Endothelial cell of umbilical vein (primary cell): ENCODE data around the gene ABHD10. TPM values are rescaled to one million over a fixed set of nuclear protein-coding genes. Genes with fewer than 3 reads are reported as not detected.

Source experiments
- BruUV-seq: library from RNA; stranded (reverse); fragments of 400-500 nt; replicated peaks from 2 replicates; lab custom pipeline; 2021; lab: Mats Ljungman, UMichigan
- CTCF ChIA-PET: fragments of 300-600, 350-600 bp; sonication (Branson Sonifier 250); formaldehyde crosslinking; loops from one replicate; lab custom pipeline; 2021; ENCODE audit warnings: antibody characterized with exemption, inconsistent platforms; lab: Charles Lee
- POLR2A ChIA-PET: fragments of 300-600, 350-600 bp; sonication (Branson Sonifier 250); formaldehyde crosslinking; loops from one replicate; lab custom pipeline; 2021; ENCODE audit warnings: antibody characterized with exemption, inconsistent platforms; lab: Charles Lee
- DNase-seq: peaks from one replicate; pipeline ENCODE4 v3.0.0-alpha.2; 2011; ENCODE audit warnings: low read depth, low spot score
- FAIRE-seq: peaks from 2 replicates; lab custom pipeline; 2011; peaks lifted over from hg19 to GRCh38; lab: Jason Lieb, UNC
- H2AFZ ChIP-seq: 2 replicates; pipeline ENCODE4 v1.6.0; 2012; ENCODE audit warnings: low read depth, low read length, control low read depth, inconsistent platforms
- H3K27ac ChIP-seq: 2 replicates; pipeline ENCODE4 v1.5.1; 2011; ENCODE audit warnings: low read depth, mild to moderate bottlenecking, control low read depth, low read length, moderate library complexity; ENCODE audit not compliant: insufficient read depth
- H3K27me3 ChIP-seq, 2 experiments: 2 replicates each; pipeline versions ENCODE4 v1.6.0 to v1.6.1; 2011; ENCODE audit warnings: low read length in 2 of 2, mixed read lengths in 1 of 2; ENCODE audit not compliant: control insufficient read depth in 2 of 2, insufficient read depth in 2 of 2
- H3K36me3 ChIP-seq, 2 experiments: 2 replicates in 1 of 2; 3 replicates in 1 of 2; pipeline ENCODE4 v1.5.1; 2011; ENCODE audit warnings: low read length in 2 of 2, mild to moderate bottlenecking in 1 of 2, moderate library complexity in 1 of 2; ENCODE audit not compliant: control insufficient read depth in 2 of 2, insufficient read depth in 2 of 2; ENCODE audit errors: extremely low read depth in 1 of 2
- H3K4me1 ChIP-seq: 3 replicates; pipeline ENCODE4 v1.5.1; 2011; ENCODE audit warnings: mild to moderate bottlenecking, low read length; ENCODE audit not compliant: control insufficient read depth, insufficient read depth; ENCODE audit errors: extremely low read depth
- H3K4me2 ChIP-seq: 2 replicates; pipeline ENCODE4 v1.6.1; 2011; ENCODE audit warnings: low read length, control low read depth, mixed read lengths; ENCODE audit not compliant: insufficient read depth
- H3K4me3 ChIP-seq, 3 experiments: fragments of 200-600 bp in 1 of 3; sonication (generic), shearing (Covaris generic) in 1 of 3; replicated peaks in 1 of 3; 2 replicates each; pipeline ENCODE4 v1.5.1; 2011 to 2016; ENCODE audit warnings: control low read depth in 3 of 3, low read length in 3 of 3, mild to moderate bottlenecking in 2 of 3, inconsistent platforms in 1 of 3, low read depth in 1 of 3, moderate library complexity in 1 of 3; ENCODE audit not compliant: insufficient read depth in 1 of 3
- H3K79me2 ChIP-seq: 2 replicates; pipeline ENCODE4 v1.6.0; 2012; ENCODE audit warnings: low read length, inconsistent platforms; ENCODE audit not compliant: control insufficient read depth, insufficient read depth
- H3K9ac ChIP-seq: replicated peaks from 2 replicates; pipeline ENCODE3; 2011; ENCODE audit warnings: low read length, control low read depth; ENCODE audit not compliant: insufficient read depth; ENCODE audit errors: extremely low read depth
- H3K9me1 ChIP-seq: replicated peaks from 3 replicates; pipeline ENCODE4 v1.6.0; 2011; ENCODE audit warnings: mild to moderate bottlenecking, low read length; ENCODE audit not compliant: control insufficient read depth, insufficient read depth; ENCODE audit errors: extremely low read depth
- H3K9me3 ChIP-seq: replicated peaks from 2 replicates; pipeline ENCODE4 v1.5.1; 2012; ENCODE audit warnings: low read length, inconsistent platforms; ENCODE audit not compliant: control insufficient read depth, insufficient read depth
- H4K20me1 ChIP-seq: replicated peaks from 2 replicates; pipeline ENCODE3; 2011; ENCODE audit warnings: mild to moderate bottlenecking, low read length; ENCODE audit not compliant: control insufficient read depth, insufficient read depth; ENCODE audit errors: extremely low read depth
- CTCF ChIP-seq, 2 donors: IDR thresholded peaks; 1 replicate in 1 of 2; 2 replicates in 1 of 2; pipeline ENCODE4 v1.5.1; 2011; ENCODE audit warnings: low read length in 2 of 2, mild to moderate bottlenecking in 2 of 2, moderate library complexity in 2 of 2, control low read depth in 1 of 2, inconsistent platforms in 1 of 2, low read depth in 1 of 2; ENCODE audit not compliant: insufficient read depth in 1 of 2; ENCODE audit errors: extremely low read depth in 1 of 2
- EZH2 ChIP-seq: IDR thresholded peaks from 2 replicates; pipeline ENCODE4 v1.6.1; 2012; ENCODE audit warnings: borderline replicate concordance, low read depth, mild to moderate bottlenecking, moderate library complexity, low read length, inconsistent platforms; ENCODE audit not compliant: severe bottlenecking
- FOS ChIP-seq: IDR thresholded peaks from 2 replicates; pipeline ENCODE4 v1.6.1; 2011; ENCODE audit warnings: mild to moderate bottlenecking, low read length, moderate library complexity, borderline replicate concordance; ENCODE audit not compliant: insufficient read depth
- GATA2 ChIP-seq: IDR thresholded peaks from 2 replicates; pipeline ENCODE4 v1.7.0; 2011; ENCODE audit warnings: low read depth, mild to moderate bottlenecking, moderate library complexity, mixed read lengths, low read length; ENCODE audit not compliant: insufficient read length, insufficient read depth
- JUN ChIP-seq: IDR thresholded peaks from 2 replicates; pipeline ENCODE4 v1.6.1; 2011; ENCODE audit warnings: borderline replicate concordance, low read depth; ENCODE audit not compliant: insufficient read length, insufficient read depth
- MAX ChIP-seq: IDR thresholded peaks from 2 replicates; pipeline ENCODE4 v1.6.1; 2011; ENCODE audit not compliant: insufficient read depth, insufficient read length
- MYC ChIP-seq: IDR thresholded peaks from one replicate; pipeline ENCODE4 v1.6.1; 2011; ENCODE audit warnings: mild to moderate bottlenecking, low read depth, low read length
- POLR2A ChIP-seq: IDR thresholded peaks from 2 replicates; pipeline ENCODE4 v1.6.1; 2012; ENCODE audit warnings: low read depth, mild to moderate bottlenecking, control low read depth, low read length
- POLR2AphosphoS5 ChIP-seq: IDR thresholded peaks from 2 replicates; pipeline ENCODE4 v1.6.1; 2012; ENCODE audit warnings: low read depth, mild to moderate bottlenecking, control low read depth, low read length, moderate library complexity; ENCODE audit not compliant: insufficient read depth
- dilution Hi-C: fragments of 300-500 bp; cut with MboI; formaldehyde crosslinking; loops from one replicate; pipeline ENCODE4 v1.15.0; 2019; ENCODE audit warnings: low sequenced_read_pairs; ENCODE audit not compliant: extremely low pct_ligation_motif_present
- intact Hi-C: fragments of 100-400 bp; cut with micrococcal nuclease; formaldehyde crosslinking; loops from one replicate; pipeline ENCODE4 v1.10.0; 2022
- polyA plus RNA-seq, 4 experiments: library from polyadenylated mRNA; depleted of rRNA in 3 of 4; stranded (reverse) in 3 of 4; unstranded in 1 of 4; fragments of >200 nt; gene quantifications; 2 replicates each; pipeline versions ENCODE4 v1.2.1 to v1.2.3, GENCODE V29; 2011 to 2012; ENCODE audit warnings: missing spikeins in 1 of 4
- total RNA-seq: library from RNA; stranded (reverse); gene quantifications from 2 replicates; pipeline ENCODE4 v1.2.3, GENCODE V29; 2021

Gene ABHD10
- total and polyA plus RNA-seq, 2 donors (not counting 3 experiments of a cell fraction or from before 2014, with no cell fraction given) = 10.0 to 37.0 TPM

- no peaks in the 10 kb centered on the region for H4K20me1 ChIP-seq
- no peak for TF ChIP-seq CTCF (IDR thresholded peaks at IDR 0.05; ENCODE audit: extremely low read depth in 1 of 2, insufficient read depth in 1 of 2, low read depth in 1 of 2, low read length in 2 of 2)
- TF ChIP-seq GATA2 = no peak
- TF ChIP-seq POLR2AphosphoS5 = no peak
- no peak for TF ChIP-seq MAX
- no peak for TF ChIP-seq FOS
- TF ChIP-seq POLR2A = no peak
- TF ChIP-seq JUN = no peak
- TF ChIP-seq MYC = no peak
- TF ChIP-seq EZH2 = no peak
- no peak overlapping the region for H3K27ac ChIP-seq
- intact Hi-C loops (no loop called here), dilution Hi-C loops (no loop called here)
- H3K79me2 ChIP-seq = no peaks in the 10 kb centered on the region
- H3K9ac ChIP-seq = no peak overlapping the region
- no peaks in the 10 kb centered on the region for H3K27me3 ChIP-seq
- POLR2A ChIA-PET = no interaction called here
- no peak overlapping the region for H3K4me3 ChIP-seq
- CTCF ChIA-PET = interaction anchor here (0.7 to 7.2 kb wide), 5 partner anchors 12 to 42 kb away, joined by 3 to 61 read pairs (median 4); no protein-coding TSS in a partner anchor
- no peaks in the 10 kb centered on the region for H3K9me1 ChIP-seq
- H3K4me2 ChIP-seq = no peak overlapping the region
- peaks cover 10% of the 10 kb centered on the region for H3K4me1 ChIP-seq
- FAIRE-seq = no peak
- H3K36me3 ChIP-seq = no peaks in the 10 kb centered on the region
- H2AFZ ChIP-seq = no peak overlapping the region
- no peaks in the 10 kb centered on the region for H3K9me3 ChIP-seq
- no peak for DNase-seq
- BruUV-seq = no TSS peak
These were observed 22.1 kb downstream of the ABHD10 start for GRCh38 chr3:112000966-112001365.
